ENCODE measurements around the gene ENTPD2.

DNA sequence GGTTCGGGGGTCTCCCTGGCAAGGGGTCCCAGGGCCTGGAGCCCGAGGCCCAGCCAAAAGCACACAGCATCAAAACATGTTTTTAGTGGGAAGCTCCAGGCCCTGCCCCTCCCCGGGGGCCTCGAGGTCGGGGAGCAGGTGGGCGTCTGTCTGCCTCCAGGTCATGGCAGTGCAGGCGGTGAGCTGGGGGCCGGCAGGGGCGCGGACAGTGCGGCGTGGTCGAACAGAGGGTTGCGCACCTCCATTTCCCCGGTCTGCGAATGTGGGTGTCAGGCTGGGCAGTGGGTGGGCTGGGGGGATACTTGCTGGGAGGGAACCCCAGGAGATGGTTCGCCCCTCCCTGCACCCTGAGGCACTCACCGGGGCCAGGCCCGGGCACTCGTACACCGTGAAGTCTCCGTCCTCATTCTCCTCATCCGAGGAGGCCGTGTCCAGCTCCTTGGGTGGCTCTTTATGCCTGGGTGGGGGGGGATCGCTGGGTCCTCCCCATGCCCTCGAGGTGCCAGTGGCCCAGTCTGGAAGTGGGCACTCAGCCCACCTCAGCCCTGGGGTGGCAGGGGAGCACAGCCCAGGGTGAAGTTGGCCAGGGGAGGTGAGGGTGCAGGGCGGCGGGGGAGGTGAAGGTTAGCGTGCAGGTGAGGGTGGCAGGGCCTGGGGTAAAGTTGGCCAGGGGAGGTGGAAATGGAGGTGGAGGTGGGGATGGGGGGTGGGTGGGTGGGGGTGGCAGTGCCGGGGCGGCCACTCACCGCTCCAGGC is 14.1 kb downstream of the ENTPD2 start:
- TF ChIP-seq, protein P1, sequence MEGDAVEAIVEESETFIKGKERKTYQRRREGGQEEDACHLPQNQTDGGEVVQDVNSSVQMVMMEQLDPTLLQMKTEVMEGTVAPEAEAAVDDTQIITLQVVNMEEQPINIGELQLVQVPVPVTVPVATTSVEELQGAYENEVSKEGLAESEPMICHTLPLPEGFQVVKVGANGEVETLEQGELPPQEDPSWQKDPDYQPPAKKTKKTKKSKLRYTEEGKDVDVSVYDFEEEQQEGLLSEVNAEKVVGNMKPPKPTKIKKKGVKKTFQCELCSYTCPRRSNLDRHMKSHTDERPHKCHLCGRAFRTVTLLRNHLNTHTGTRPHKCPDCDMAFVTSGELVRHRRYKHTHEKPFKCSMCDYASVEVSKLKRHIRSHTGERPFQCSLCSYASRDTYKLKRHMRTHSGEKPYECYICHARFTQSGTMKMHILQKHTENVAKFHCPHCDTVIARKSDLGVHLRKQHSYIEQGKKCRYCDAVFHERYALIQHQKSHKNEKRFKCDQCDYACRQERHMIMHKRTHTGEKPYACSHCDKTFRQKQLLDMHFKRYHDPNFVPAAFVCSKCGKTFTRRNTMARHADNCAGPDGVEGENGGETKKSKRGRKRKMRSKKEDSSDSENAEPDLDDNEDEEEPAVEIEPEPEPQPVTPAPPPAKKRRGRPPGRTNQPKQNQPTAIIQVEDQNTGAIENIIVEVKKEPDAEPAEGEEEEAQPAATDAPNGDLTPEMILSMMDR (IDR thresholded peaks at IDR 0.05) = no peak
- no peak for TF ChIP-seq POLR2A (IDR thresholded peaks at IDR 0.05)
